Keratinocyte (primary cell): ENCODE results near the gene RABGGTA.

Source experiments
- EZH2 ChIP-seq: IDR thresholded peaks from one replicate; pipeline ENCODE4 v1.6.1; 2012; ENCODE audit warnings: inconsistent platforms, mild to moderate bottlenecking, low read length, moderate library complexity
- TF ChIP-seq, protein P1 (sequence below), 3 experiments: IDR thresholded peaks in 1 of 3; conservative IDR thresholded peaks in 1 of 3; optimal IDR thresholded peaks in 1 of 3; 2 replicates in 2 of 3; 3 replicates in 1 of 3; pipeline versions ENCODE3 to v1.5.1; 2011; ENCODE audit warnings: low read length in 3 of 3, mild to moderate bottlenecking in 3 of 3, moderate library complexity in 2 of 3, control low read depth in 1 of 3, inconsistent platforms in 1 of 3; ENCODE audit not compliant: insufficient read depth in 2 of 3; ENCODE audit errors: extremely low read depth in 1 of 3

DNA sequence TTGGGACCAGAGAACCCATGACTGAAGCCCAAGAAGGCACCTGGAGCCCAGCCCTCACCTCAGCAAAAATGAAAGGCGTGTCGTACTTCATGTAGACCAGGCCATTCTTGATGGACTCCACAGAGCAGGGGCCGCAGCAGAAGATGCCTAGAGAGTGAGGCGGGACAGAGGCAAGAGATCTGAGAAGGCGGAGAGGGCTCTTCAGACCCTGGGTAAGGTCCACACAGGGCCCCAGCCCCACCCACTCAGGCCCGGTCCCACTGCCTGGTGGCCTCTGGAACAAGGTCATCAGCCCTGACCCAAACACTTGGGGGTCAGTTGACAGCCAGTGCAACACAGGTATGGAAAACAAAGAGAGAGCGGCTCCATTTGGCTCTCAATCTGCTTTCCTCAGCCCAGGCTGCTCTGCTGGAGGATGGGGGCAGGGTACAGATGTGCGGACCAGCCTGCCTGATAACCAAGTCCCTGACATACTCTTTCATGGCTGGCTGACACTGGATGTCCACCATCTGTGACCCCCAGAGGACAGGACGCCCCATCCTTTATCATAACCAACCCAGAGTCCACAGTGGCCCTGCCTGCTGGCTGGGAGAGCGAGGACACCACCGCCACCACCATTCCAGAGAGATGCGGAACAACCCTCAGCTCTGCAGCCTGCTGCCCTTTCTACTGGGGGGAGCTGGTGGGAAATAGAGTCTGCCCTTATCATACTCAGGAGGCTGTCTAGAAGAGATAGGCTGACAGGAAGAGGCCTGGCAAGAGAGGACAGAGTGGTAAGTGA, 15.3 kb downstream of the RABGGTA start:
- TF ChIP-seq, protein P1, sequence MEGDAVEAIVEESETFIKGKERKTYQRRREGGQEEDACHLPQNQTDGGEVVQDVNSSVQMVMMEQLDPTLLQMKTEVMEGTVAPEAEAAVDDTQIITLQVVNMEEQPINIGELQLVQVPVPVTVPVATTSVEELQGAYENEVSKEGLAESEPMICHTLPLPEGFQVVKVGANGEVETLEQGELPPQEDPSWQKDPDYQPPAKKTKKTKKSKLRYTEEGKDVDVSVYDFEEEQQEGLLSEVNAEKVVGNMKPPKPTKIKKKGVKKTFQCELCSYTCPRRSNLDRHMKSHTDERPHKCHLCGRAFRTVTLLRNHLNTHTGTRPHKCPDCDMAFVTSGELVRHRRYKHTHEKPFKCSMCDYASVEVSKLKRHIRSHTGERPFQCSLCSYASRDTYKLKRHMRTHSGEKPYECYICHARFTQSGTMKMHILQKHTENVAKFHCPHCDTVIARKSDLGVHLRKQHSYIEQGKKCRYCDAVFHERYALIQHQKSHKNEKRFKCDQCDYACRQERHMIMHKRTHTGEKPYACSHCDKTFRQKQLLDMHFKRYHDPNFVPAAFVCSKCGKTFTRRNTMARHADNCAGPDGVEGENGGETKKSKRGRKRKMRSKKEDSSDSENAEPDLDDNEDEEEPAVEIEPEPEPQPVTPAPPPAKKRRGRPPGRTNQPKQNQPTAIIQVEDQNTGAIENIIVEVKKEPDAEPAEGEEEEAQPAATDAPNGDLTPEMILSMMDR (optimal IDR thresholded peaks at IDR 0.05 in 1 of 3, IDR thresholded peaks at IDR 0.05 in 1 of 3, conservative IDR thresholded peaks at IDR 0.05 in 1 of 3; ENCODE audit: extremely low read depth in 1 of 3, insufficient read depth in 2 of 3, low read length in 3 of 3), result no peak
- TF ChIP-seq EZH2, result no peak
